IPS DF 19.7 (cell line): ENCODE measurements around the gene LARGE2.

Source experiments
- DNase-seq: peaks from one replicate; pipeline ENCODE4 v3.0.0-alpha.2; 2013; ENCODE audit warnings: low read depth, low spot score

Gene LARGE2

GRCh38 chr11:45960387-45961095, 38.1 kb downstream of the LARGE2 start:
- DNase-seq, result no peak

GRCh38 chr11:45961751-45962240, 39.3 kb downstream of the LARGE2 start:
- no peak for DNase-seq

GRCh38 chr11:45964911-45965389, 42.5 kb downstream of the LARGE2 start:
- peak; percentile 60 for DNase-seq

- DNase-seq, result no peak
Measured at GRCh38 chr11:45967506-45967905, 45.0 kb downstream of the LARGE2 start.

- DNase-seq, result no peak
Measured at GRCh38 chr11:45968901-45969300, 46.4 kb downstream of the LARGE2 start.

GRCh38 chr11:45973601-45974000, 51.1 kb downstream of the LARGE2 start:
- no peak for DNase-seq

GRCh38 chr11:45974806-45975205, 52.4 kb downstream of the LARGE2 start:
- no peak for DNase-seq
